CD4-positive, alpha-beta T cell treated with Interleukin-6 for 4 hours (primary cell): ENCODE measurements around the gene LGALS16.
"Not testable (repeated sequence)": the region's sequence is repeated elsewhere in the genome, so short reads cannot be mapped to it uniquely, and the experiment has no call there.

Source experiments
- DNase-seq: peaks from one replicate; pipeline ENCODE4 v3.0.0-alpha.2; 2020; ENCODE audit warnings: mixed read lengths

Gene LGALS16

GRCh38 chr19:39679056-39679790 lies 23.5 kb downstream of the LGALS16 start:
- peak; percentile 36 for DNase-seq

GRCh38 chr19:39679791-39680168 lies 24.1 kb downstream of the LGALS16 start:
- DNase-seq = no peak

- no peak for DNase-seq
Observed at GRCh38 chr19:39680593-39680992, 24.9 kb downstream of the LGALS16 start.

GRCh38 chr19:39681416-39681815 lies 25.7 kb downstream of the LGALS16 start:
- DNase-seq = no peak

GRCh38 chr19:39684267-39684666 lies 28.6 kb downstream of the LGALS16 start:
- DNase-seq = no peak

GRCh38 chr19:39686739-39687138 lies 31.0 kb downstream of the LGALS16 start:
- no peak for DNase-seq

GRCh38 chr19:39688637-39689036 lies 32.9 kb downstream of the LGALS16 start:
- DNase-seq = not testable (repeated sequence)

GRCh38 chr19:39692166-39692565 lies 36.5 kb downstream of the LGALS16 start:
- DNase-seq = no peak

GRCh38 chr19:39692822-39693221 lies 37.1 kb downstream of the LGALS16 start:
- no peak for DNase-seq

- DNase-seq = no peak
Observed at GRCh38 chr19:39695759-39696158, 40.0 kb downstream of the LGALS16 start.

- no peak for DNase-seq
Observed at GRCh38 chr19:39696387-39696786, 40.7 kb downstream of the LGALS16 start.

- DNase-seq = no peak
Observed at GRCh38 chr19:39698535-39698934, 42.8 kb downstream of the LGALS16 start.

- no peak for DNase-seq
Observed at GRCh38 chr19:39701291-39701690, 45.6 kb downstream of the LGALS16 start.

GRCh38 chr19:39704181-39705044 lies 48.7 kb downstream of the LGALS16 start, which contains the start of gene LGALS14:
LGALS14 (plus strand) TSS chr19:39704481; CDS start chr19:39704529, 48 bp downstream.
- no peak for DNase-seq

GRCh38 chr19:39705578-39706188 lies 50.0 kb downstream of the LGALS16 start:
- DNase-seq = peak; percentile 20

GRCh38 chr19:39708594-39708993 lies 52.9 kb downstream of the LGALS16 start:
- no peak for DNase-seq

GRCh38 chr19:39709026-39709872 lies 53.5 kb downstream of the LGALS16 start:
- no peak for DNase-seq
